Calu3 (cell line): ENCODE data around the gene PWWP2B. TPM values are rescaled to one million over a fixed set of nuclear protein-coding genes. Genes with fewer than 3 reads are reported as not detected.

ENCODE experiments used
- BruUV-seq: library from RNA; stranded (reverse); fragments of 400-500 nt; replicated peaks from 2 replicates; lab custom pipeline; 2021; lab: Mats Ljungman, UMichigan
- CTCF ChIA-PET: fragments of 300-600 bp; sonication (Branson Sonifier 250); formaldehyde crosslinking; loops from one replicate; lab custom pipeline; 2022; ENCODE audit warnings: antibody characterized with exemption; lab: Charles Lee
- DNase-seq: peaks from one replicate; pipeline ENCODE4 v3.0.0; 2022
- H3K27ac Mint-ChIP-seq: one replicate; pipeline ENCODE4 v1.8.0; 2022; ENCODE audit warnings: mixed read lengths; ENCODE audit not compliant: unreplicated experiment
- H3K27me3 Mint-ChIP-seq: one replicate; pipeline ENCODE4 v1.8.0; 2022; ENCODE audit warnings: mixed read lengths; ENCODE audit not compliant: unreplicated experiment
- H3K36me3 Mint-ChIP-seq: one replicate; pipeline ENCODE4 v1.8.0; 2022; ENCODE audit warnings: mild to moderate bottlenecking, moderate library complexity, mixed read lengths; ENCODE audit not compliant: insufficient read depth, unreplicated experiment
- H3K4me1 Mint-ChIP-seq: one replicate; pipeline ENCODE4 v1.8.0; 2022; ENCODE audit warnings: mild to moderate bottlenecking, low read depth, mixed read lengths; ENCODE audit not compliant: unreplicated experiment
- H3K4me3 Mint-ChIP-seq: one replicate; pipeline ENCODE4 v1.8.0; 2022; ENCODE audit warnings: mild to moderate bottlenecking, low read depth, moderate library complexity, mixed read lengths; ENCODE audit not compliant: unreplicated experiment
- H3K9me3 Mint-ChIP-seq: one replicate; pipeline ENCODE4 v1.8.0; 2022; ENCODE audit warnings: low read depth, mixed read lengths; ENCODE audit not compliant: unreplicated experiment
- intact Hi-C: fragments of 100-400 bp; cut with micrococcal nuclease; formaldehyde crosslinking; loops from one replicate; pipeline ENCODE4 v1.10.0; 2022; ENCODE audit not compliant: unreplicated experiment
- total RNA-seq: library from RNA; stranded (reverse); gene quantifications from 2 replicates; pipeline ENCODE4 v1.2.3, GENCODE V29; 2022
- TF ChIP-seq, protein P1 (sequence below): fragments of 200-600 bp; IDR thresholded peaks from one replicate; pipeline ENCODE4 v1.8.0; 2022; ENCODE audit warnings: antibody characterized with exemption; ENCODE audit not compliant: unreplicated experiment

Gene PWWP2B
- total RNA-seq, 1 experiment from 2014 or later = 12.9 TPM

- no peak overlapping the region for H3K4me3 Mint-ChIP-seq
- CTCF ChIA-PET = no interaction called here
- no TSS peak for BruUV-seq
- intact Hi-C loops = no loop called here
- H3K4me1 Mint-ChIP-seq = peaks cover 15% of the 10 kb centered on the region
- DNase-seq = no peak
- no peak overlapping the region for H3K27ac Mint-ChIP-seq
- H3K27me3 Mint-ChIP-seq = no peaks in the 10 kb centered on the region
- H3K9me3 Mint-ChIP-seq = peaks cover 4% of the 10 kb centered on the region
- H3K36me3 Mint-ChIP-seq = no peaks in the 10 kb centered on the region
- TF ChIP-seq, protein P1, sequence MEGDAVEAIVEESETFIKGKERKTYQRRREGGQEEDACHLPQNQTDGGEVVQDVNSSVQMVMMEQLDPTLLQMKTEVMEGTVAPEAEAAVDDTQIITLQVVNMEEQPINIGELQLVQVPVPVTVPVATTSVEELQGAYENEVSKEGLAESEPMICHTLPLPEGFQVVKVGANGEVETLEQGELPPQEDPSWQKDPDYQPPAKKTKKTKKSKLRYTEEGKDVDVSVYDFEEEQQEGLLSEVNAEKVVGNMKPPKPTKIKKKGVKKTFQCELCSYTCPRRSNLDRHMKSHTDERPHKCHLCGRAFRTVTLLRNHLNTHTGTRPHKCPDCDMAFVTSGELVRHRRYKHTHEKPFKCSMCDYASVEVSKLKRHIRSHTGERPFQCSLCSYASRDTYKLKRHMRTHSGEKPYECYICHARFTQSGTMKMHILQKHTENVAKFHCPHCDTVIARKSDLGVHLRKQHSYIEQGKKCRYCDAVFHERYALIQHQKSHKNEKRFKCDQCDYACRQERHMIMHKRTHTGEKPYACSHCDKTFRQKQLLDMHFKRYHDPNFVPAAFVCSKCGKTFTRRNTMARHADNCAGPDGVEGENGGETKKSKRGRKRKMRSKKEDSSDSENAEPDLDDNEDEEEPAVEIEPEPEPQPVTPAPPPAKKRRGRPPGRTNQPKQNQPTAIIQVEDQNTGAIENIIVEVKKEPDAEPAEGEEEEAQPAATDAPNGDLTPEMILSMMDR = no peak
Observed at GRCh38 chr10:132443605-132443982, 46.6 kb downstream of the PWWP2B start.

DNA sequence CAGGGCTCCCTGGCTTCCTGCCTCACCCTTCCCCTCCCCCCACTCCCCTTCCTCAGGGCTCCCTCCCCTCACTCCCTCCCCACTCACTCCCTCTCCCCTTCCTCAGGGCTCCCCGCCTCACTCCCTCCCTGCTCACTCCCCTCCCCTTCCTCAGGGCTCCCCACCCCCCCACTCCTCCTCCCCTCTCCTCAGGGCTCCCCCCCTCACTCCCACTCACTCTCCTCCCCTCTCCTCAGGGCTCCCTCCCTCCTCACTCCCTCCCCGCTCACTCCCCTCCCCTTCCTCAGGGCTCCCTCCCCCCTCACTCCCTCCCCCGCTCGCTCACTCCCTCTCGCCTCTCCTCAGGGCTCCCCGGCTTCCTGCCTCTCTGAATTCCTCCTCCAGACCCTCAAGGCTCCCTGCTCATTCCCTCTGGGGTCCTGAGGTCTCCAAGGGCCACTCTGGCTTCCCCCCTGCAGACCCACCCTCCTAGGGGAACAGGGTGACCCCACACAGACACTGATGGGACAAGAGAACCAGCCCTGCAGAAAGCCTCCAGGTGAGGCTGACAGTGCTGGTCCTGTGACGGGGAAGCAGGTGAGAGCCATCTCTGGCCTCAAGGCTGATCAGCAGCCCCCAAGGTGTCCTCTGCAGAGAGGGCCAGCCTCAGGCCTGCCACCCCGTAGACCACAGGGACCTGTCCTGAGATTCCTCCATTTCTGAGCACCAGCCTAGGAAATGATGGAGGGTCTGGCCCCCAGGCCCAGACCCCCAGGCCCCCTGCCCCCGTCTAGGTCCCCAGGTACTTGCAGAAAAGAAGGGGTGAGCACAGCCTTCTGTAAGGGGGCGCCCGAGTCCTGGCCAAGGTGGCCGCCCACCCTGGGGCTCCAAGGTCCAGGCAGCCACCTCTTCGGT is 47.2 kb downstream of the PWWP2B start:
- intact Hi-C loops = no loop called here
- Mint-ChIP-seq H3K4me1 (peaks cover 15% of the 10 kb centered on the region), H3K27me3 (no peaks in the 10 kb centered on the region), H3K4me3 (no peak overlapping the region), H3K9me3 (peaks cover 4% of the 10 kb centered on the region), H3K36me3 (no peaks in the 10 kb centered on the region), H3K27ac (no peak overlapping the region)
- CTCF ChIA-PET = interaction anchor here (0.7 kb wide), 1 partner anchor 112 kb away, joined by 4 read pairs; the partner anchor contains the start of gene LRRC27
- TF ChIP-seq, protein P1 = no peak
- no peak for DNase-seq
- BruUV-seq = no TSS peak

DNA sequence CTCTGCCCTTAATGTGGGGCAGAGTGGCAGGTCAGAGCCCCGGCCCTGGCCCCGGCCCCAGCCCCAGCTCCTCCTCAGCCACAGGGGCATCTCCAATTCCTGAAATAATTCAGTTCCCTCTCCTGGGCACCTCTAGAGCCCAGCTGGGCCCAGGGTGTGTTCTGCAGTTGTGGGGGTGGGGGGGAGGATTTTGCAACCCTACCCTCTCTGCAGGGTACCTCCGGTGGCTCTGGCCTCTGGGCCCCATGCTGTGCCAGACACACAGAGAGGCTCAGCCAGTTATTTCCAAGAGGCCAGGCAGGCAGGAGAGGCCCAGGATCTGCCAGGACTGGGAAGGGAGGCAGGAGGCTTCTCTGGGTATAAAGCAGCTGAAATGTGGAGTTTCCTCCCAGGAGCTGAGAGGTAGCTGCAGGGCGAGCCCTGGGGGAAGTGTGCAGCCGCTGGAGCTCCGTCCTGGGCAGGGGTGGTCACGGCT is 47.9 kb downstream of the PWWP2B start:
- Mint-ChIP-seq H3K36me3 (no peaks in the 10 kb centered on the region), H3K4me3 (no peak overlapping the region), H3K9me3 (peaks cover 4% of the 10 kb centered on the region), H3K4me1 (peaks cover 15% of the 10 kb centered on the region), H3K27ac (no peak overlapping the region), H3K27me3 (no peaks in the 10 kb centered on the region)
- CTCF ChIA-PET = interaction anchor here (0.7 kb wide), 1 partner anchor 113 kb away, joined by 4 read pairs; the partner anchor contains the start of gene LRRC27
- TF ChIP-seq, protein P1 = no peak
- no peak for DNase-seq
- BruUV-seq = no TSS peak
- intact Hi-C loops = no loop called here

DNA sequence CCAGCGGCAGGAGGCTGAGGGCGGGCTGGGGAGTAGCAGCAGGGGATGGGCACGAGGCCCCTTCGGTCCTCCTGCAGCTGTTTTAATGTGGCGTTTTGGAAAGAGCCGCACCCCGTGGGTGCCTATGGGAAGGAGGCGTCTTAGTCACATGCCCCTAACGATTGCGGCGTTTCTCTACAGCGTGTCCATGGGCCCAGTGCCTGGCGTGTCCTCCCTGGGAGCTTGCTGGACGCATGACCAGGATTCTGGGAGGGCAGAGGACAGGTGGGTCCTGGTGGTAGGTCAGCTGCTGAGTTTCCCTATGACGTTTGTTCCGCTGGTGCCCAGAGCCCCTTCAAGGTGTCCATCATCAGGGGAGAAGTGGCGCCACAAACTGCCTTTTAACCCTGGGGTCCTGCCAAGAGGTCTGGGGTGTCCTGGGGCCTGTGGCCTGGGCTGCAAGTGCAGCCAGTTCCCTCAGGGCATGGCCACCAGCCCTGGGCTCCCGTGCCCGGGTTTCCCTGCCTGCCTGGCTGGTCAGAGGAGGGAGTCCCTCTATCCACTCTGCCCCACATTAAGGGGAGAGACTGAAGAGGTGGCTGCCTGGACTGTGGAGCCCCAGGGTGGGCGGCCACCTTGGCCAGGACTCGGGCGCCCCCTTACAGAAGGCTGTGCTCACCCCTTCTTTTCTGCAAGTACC is 48.7 kb downstream of the PWWP2B start:
- peaks cover 4% of the 10 kb centered on the region for H3K9me3 Mint-ChIP-seq
- TF ChIP-seq, protein P1 = no peak
- no peaks in the 10 kb centered on the region for H3K27me3 Mint-ChIP-seq
- H3K36me3 Mint-ChIP-seq = no peaks in the 10 kb centered on the region
- DNase-seq = no peak
- intact Hi-C loops = loop anchor here (2.0 kb wide), 1 partner anchor 25 kb away; no protein-coding TSS in a partner anchor
- CTCF ChIA-PET = no interaction called here
- BruUV-seq = no TSS peak
- no peak overlapping the region for H3K27ac Mint-ChIP-seq
- no peak overlapping the region for H3K4me3 Mint-ChIP-seq
- peaks cover 15% of the 10 kb centered on the region for H3K4me1 Mint-ChIP-seq
